GM13976 (cell line): ENCODE data around the gene PTPRO.

Source experiments
- DNase-seq: peaks from one replicate; pipeline ENCODE4 v3.0.0; 2012; ENCODE audit warnings: low spot score
- in situ Hi-C: fragments of 300-500 bp; cut with MboI; formaldehyde crosslinking; loops from one replicate; pipeline ENCODE4 v1.12.0; 2022; ENCODE audit warnings: low sequenced_read_pairs, mixed read lengths, inconsistent platforms; ENCODE audit not compliant: unreplicated experiment
- TF ChIP-seq, protein P1 (sequence below): IDR thresholded peaks from 2 replicates; pipeline ENCODE4 v1.5.1; 2012; ENCODE audit warnings: borderline replicate concordance, mild to moderate bottlenecking; ENCODE audit not compliant: insufficient read depth; ENCODE audit errors: extremely low read depth, missing control alignments, control extremely low read depth

Gene PTPRO

DNA sequence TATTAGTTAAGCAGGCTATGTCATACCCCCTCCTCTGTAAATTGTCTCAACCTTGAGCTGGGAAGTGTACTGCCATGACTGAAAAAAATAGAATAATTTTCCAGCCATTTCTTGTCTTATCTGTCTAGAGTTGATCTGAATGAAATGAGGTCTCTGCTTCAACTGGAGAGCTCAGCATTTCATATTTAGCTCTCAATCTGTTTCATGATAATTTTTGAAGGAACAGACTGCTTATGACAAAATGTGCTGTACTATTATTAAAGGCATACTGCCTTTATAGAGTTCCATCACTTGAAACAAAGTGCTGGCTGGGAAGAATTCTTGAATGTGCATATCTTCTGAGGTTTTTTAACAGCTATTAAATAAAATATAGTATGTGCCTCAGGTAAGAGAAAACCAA lies 19.1 kb downstream of the PTPRO start:
- DNase-seq = no peak
- TF ChIP-seq, protein P1, sequence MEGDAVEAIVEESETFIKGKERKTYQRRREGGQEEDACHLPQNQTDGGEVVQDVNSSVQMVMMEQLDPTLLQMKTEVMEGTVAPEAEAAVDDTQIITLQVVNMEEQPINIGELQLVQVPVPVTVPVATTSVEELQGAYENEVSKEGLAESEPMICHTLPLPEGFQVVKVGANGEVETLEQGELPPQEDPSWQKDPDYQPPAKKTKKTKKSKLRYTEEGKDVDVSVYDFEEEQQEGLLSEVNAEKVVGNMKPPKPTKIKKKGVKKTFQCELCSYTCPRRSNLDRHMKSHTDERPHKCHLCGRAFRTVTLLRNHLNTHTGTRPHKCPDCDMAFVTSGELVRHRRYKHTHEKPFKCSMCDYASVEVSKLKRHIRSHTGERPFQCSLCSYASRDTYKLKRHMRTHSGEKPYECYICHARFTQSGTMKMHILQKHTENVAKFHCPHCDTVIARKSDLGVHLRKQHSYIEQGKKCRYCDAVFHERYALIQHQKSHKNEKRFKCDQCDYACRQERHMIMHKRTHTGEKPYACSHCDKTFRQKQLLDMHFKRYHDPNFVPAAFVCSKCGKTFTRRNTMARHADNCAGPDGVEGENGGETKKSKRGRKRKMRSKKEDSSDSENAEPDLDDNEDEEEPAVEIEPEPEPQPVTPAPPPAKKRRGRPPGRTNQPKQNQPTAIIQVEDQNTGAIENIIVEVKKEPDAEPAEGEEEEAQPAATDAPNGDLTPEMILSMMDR = no peak
- in situ Hi-C loops = no loop called here

DNA sequence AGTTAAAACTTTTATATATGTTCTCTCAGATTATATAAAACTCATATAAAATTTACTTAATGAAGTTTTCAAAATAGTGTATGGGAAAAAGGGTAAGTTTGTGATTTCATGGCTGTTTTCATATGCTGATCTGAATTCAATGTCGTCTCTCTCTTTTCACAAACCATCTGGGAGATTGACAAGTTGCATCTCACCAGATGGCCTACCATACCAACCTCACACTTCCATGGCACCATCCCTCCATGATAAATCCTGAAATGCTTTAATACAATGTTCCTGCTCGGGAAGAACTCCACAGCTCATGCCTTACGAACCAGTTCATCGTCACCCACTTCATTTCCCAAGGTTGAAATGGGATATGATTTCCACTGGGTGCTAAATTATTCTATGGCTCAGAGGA lies 22.3 kb downstream of the PTPRO start:
- no peak for DNase-seq
- TF ChIP-seq, protein P1 = no peak
- in situ Hi-C loops = no loop called here

DNA sequence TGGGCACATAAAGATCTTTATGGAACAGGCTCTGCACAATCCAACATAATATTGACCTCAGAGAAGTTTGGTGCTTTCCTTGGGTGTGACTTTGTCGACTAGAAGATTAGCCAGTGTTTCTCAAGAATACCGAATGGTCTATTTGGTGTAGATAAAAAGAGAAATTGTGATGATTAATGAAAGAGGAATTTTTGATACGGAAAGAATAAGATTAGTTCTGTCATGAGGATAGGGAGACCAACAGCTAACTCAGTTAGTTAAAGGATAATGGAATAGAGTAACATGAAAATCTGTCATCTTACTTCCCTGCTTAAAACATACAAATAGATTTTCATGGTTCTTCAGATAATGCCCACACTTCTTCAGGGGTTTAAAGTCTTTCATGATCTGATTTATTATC lies 24.2 kb downstream of the PTPRO start:
- in situ Hi-C loops = no loop called here
- TF ChIP-seq, protein P1 = no peak
- no peak for DNase-seq

DNA sequence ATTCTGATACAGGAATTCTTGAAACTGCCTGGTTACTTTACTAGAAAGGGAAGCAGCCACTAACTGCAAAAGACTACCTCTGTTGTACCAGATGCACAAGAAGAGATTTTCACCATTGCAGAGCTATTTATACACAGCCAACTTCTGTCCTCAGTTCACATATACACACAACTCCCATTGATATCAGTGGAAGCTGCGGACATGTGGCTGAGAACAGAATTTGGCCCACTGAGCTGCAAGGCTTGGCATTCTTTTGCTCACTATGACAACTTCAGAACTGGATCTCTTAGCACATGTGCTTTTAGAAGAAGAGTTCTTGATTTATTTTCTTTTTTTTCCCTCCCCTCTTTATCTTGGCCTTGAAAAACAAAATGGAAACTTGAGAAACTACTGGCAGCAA lies 28.3 kb downstream of the PTPRO start:
- in situ Hi-C loops = no loop called here
- TF ChIP-seq, protein P1 = no peak
- no peak for DNase-seq

DNA sequence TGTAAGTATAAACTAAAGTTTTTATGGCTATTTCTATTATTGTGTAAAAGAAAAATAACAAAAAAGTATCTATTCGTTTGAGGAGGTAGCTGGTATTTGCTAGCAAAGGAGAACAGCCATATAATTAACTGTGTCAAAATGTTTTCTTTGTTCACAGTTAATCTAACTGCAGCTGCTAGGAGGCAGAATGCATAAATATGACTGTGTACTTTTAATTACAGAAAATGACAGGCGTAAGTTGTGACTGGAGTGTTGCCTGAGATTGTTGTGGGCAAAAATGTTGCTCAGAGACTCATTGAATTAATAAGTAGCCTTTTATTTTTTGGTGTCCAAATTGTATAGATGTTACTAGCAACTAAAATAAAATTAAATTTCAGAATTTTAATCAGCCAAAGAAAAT lies 33.5 kb downstream of the PTPRO start:
- TF ChIP-seq, protein P1 = no peak
- DNase-seq = no peak
- in situ Hi-C loops = no loop called here

DNA sequence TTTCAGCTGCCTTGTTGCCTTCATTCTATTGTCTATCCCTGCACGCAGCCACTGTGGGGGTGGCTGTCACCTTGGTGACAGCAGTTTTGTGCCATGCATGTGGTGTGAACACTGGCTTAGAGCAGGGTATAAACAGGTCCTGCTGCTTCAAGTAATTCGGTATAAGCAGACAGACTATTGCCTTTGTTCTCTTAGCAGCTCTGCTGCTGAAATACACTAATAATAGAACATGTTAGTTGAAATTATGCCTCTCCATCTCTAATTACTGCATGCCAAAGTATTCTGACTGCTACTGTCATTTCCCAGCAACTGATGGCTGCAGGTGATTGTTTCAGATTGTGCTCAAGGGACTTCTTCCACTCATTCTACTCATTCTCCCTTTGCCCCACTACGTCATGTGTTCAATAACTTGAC lies 34.6 kb downstream of the PTPRO start:
- TF ChIP-seq, protein P1 = no peak
- in situ Hi-C loops = no loop called here
- no peak for DNase-seq
